ENCODE data around the gene MYO16.

DNA sequence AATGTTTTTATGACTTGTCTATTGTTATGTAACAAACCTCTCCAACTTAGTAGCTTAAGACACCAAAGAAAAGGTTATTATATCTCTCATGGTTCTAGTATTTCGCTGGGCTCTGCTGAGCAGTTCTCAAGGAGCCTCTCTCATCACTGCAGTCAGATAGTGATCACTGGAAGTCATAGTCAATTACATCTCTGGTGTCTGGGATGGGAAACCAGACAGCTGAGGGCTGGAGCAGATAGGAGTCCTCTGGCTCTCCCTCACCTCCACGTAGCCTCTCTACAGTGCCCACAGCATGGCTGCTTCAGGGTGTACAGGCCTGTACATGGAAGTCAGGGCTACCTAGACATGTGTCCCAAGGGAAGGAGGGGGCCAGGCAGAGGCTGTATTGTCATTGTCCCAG lies 507.5 kb downstream of the MYO16 start:
- TF ChIP-seq, protein P1, sequence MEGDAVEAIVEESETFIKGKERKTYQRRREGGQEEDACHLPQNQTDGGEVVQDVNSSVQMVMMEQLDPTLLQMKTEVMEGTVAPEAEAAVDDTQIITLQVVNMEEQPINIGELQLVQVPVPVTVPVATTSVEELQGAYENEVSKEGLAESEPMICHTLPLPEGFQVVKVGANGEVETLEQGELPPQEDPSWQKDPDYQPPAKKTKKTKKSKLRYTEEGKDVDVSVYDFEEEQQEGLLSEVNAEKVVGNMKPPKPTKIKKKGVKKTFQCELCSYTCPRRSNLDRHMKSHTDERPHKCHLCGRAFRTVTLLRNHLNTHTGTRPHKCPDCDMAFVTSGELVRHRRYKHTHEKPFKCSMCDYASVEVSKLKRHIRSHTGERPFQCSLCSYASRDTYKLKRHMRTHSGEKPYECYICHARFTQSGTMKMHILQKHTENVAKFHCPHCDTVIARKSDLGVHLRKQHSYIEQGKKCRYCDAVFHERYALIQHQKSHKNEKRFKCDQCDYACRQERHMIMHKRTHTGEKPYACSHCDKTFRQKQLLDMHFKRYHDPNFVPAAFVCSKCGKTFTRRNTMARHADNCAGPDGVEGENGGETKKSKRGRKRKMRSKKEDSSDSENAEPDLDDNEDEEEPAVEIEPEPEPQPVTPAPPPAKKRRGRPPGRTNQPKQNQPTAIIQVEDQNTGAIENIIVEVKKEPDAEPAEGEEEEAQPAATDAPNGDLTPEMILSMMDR (IDR thresholded peaks at IDR 0.05; ENCODE audit: poor library complexity), result no peak
- no peak for TF ChIP-seq EZH2 (IDR thresholded peaks at IDR 0.05; ENCODE audit: borderline replicate concordance)

Data from hepatocyte (in vitro differentiated cells).